Endothelial cell of umbilical vein (primary cell): ENCODE measurements around the gene TMEM184C. TPM values are rescaled to one million over a fixed set of nuclear protein-coding genes. Genes with fewer than 3 reads are reported as not detected.

Experiments
- BruUV-seq: library from RNA; stranded (reverse); fragments of 400-500 nt; replicated peaks from 2 replicates; lab custom pipeline; 2021; lab: Mats Ljungman, UMichigan
- CTCF ChIA-PET: fragments of 300-600, 350-600 bp; sonication (Branson Sonifier 250); formaldehyde crosslinking; loops from one replicate; lab custom pipeline; 2021; ENCODE audit warnings: antibody characterized with exemption, inconsistent platforms; lab: Charles Lee
- POLR2A ChIA-PET: fragments of 300-600, 350-600 bp; sonication (Branson Sonifier 250); formaldehyde crosslinking; loops from one replicate; lab custom pipeline; 2021; ENCODE audit warnings: antibody characterized with exemption, inconsistent platforms; lab: Charles Lee
- DNase-seq: peaks from one replicate; pipeline ENCODE4 v3.0.0-alpha.2; 2011; ENCODE audit warnings: low read depth, low spot score
- FAIRE-seq: peaks from 2 replicates; lab custom pipeline; 2011; peaks lifted over from hg19 to GRCh38; lab: Jason Lieb, UNC
- H2AFZ ChIP-seq: 2 replicates; pipeline ENCODE4 v1.6.0; 2012; ENCODE audit warnings: low read depth, low read length, control low read depth, inconsistent platforms
- H3K27ac ChIP-seq: 2 replicates; pipeline ENCODE4 v1.5.1; 2011; ENCODE audit warnings: low read depth, mild to moderate bottlenecking, control low read depth, low read length, moderate library complexity; ENCODE audit not compliant: insufficient read depth
- H3K27me3 ChIP-seq, 2 experiments: 2 replicates each; pipeline versions ENCODE4 v1.6.0 to v1.6.1; 2011; ENCODE audit warnings: low read length in 2 of 2, mixed read lengths in 1 of 2; ENCODE audit not compliant: control insufficient read depth in 2 of 2, insufficient read depth in 2 of 2
- H3K36me3 ChIP-seq, 2 experiments: 2 replicates in 1 of 2; 3 replicates in 1 of 2; pipeline ENCODE4 v1.5.1; 2011; ENCODE audit warnings: low read length in 2 of 2, mild to moderate bottlenecking in 1 of 2, moderate library complexity in 1 of 2; ENCODE audit not compliant: control insufficient read depth in 2 of 2, insufficient read depth in 2 of 2; ENCODE audit errors: extremely low read depth in 1 of 2
- H3K4me1 ChIP-seq: 3 replicates; pipeline ENCODE4 v1.5.1; 2011; ENCODE audit warnings: mild to moderate bottlenecking, low read length; ENCODE audit not compliant: control insufficient read depth, insufficient read depth; ENCODE audit errors: extremely low read depth
- H3K4me2 ChIP-seq: 2 replicates; pipeline ENCODE4 v1.6.1; 2011; ENCODE audit warnings: low read length, control low read depth, mixed read lengths; ENCODE audit not compliant: insufficient read depth
- H3K4me3 ChIP-seq, 3 experiments: fragments of 200-600 bp in 1 of 3; sonication (generic), shearing (Covaris generic) in 1 of 3; replicated peaks in 1 of 3; 2 replicates each; pipeline ENCODE4 v1.5.1; 2011 to 2016; ENCODE audit warnings: control low read depth in 3 of 3, low read length in 3 of 3, mild to moderate bottlenecking in 2 of 3, inconsistent platforms in 1 of 3, low read depth in 1 of 3, moderate library complexity in 1 of 3; ENCODE audit not compliant: insufficient read depth in 1 of 3
- H3K79me2 ChIP-seq: 2 replicates; pipeline ENCODE4 v1.6.0; 2012; ENCODE audit warnings: low read length, inconsistent platforms; ENCODE audit not compliant: control insufficient read depth, insufficient read depth
- H3K9ac ChIP-seq: replicated peaks from 2 replicates; pipeline ENCODE3; 2011; ENCODE audit warnings: low read length, control low read depth; ENCODE audit not compliant: insufficient read depth; ENCODE audit errors: extremely low read depth
- H3K9me1 ChIP-seq: replicated peaks from 3 replicates; pipeline ENCODE4 v1.6.0; 2011; ENCODE audit warnings: mild to moderate bottlenecking, low read length; ENCODE audit not compliant: control insufficient read depth, insufficient read depth; ENCODE audit errors: extremely low read depth
- H3K9me3 ChIP-seq: replicated peaks from 2 replicates; pipeline ENCODE4 v1.5.1; 2012; ENCODE audit warnings: low read length, inconsistent platforms; ENCODE audit not compliant: control insufficient read depth, insufficient read depth
- H4K20me1 ChIP-seq: replicated peaks from 2 replicates; pipeline ENCODE3; 2011; ENCODE audit warnings: mild to moderate bottlenecking, low read length; ENCODE audit not compliant: control insufficient read depth, insufficient read depth; ENCODE audit errors: extremely low read depth
- CTCF ChIP-seq, 2 donors: IDR thresholded peaks; 1 replicate in 1 of 2; 2 replicates in 1 of 2; pipeline ENCODE4 v1.5.1; 2011; ENCODE audit warnings: low read length in 2 of 2, mild to moderate bottlenecking in 2 of 2, moderate library complexity in 2 of 2, control low read depth in 1 of 2, inconsistent platforms in 1 of 2, low read depth in 1 of 2; ENCODE audit not compliant: insufficient read depth in 1 of 2; ENCODE audit errors: extremely low read depth in 1 of 2
- EZH2 ChIP-seq: IDR thresholded peaks from 2 replicates; pipeline ENCODE4 v1.6.1; 2012; ENCODE audit warnings: borderline replicate concordance, low read depth, mild to moderate bottlenecking, moderate library complexity, low read length, inconsistent platforms; ENCODE audit not compliant: severe bottlenecking
- FOS ChIP-seq: IDR thresholded peaks from 2 replicates; pipeline ENCODE4 v1.6.1; 2011; ENCODE audit warnings: mild to moderate bottlenecking, low read length, moderate library complexity, borderline replicate concordance; ENCODE audit not compliant: insufficient read depth
- JUN ChIP-seq: IDR thresholded peaks from 2 replicates; pipeline ENCODE4 v1.6.1; 2011; ENCODE audit warnings: borderline replicate concordance, low read depth; ENCODE audit not compliant: insufficient read length, insufficient read depth
- MAX ChIP-seq: IDR thresholded peaks from 2 replicates; pipeline ENCODE4 v1.6.1; 2011; ENCODE audit not compliant: insufficient read depth, insufficient read length
- POLR2A ChIP-seq: IDR thresholded peaks from 2 replicates; pipeline ENCODE4 v1.6.1; 2012; ENCODE audit warnings: low read depth, mild to moderate bottlenecking, control low read depth, low read length
- POLR2AphosphoS5 ChIP-seq: IDR thresholded peaks from 2 replicates; pipeline ENCODE4 v1.6.1; 2012; ENCODE audit warnings: low read depth, mild to moderate bottlenecking, control low read depth, low read length, moderate library complexity; ENCODE audit not compliant: insufficient read depth
- dilution Hi-C: fragments of 300-500 bp; cut with MboI; formaldehyde crosslinking; loops from one replicate; pipeline ENCODE4 v1.15.0; 2019; ENCODE audit warnings: low sequenced_read_pairs; ENCODE audit not compliant: extremely low pct_ligation_motif_present
- intact Hi-C: fragments of 100-400 bp; cut with micrococcal nuclease; formaldehyde crosslinking; loops from one replicate; pipeline ENCODE4 v1.10.0; 2022
- polyA plus RNA-seq, 4 experiments: library from polyadenylated mRNA; depleted of rRNA in 3 of 4; stranded (reverse) in 3 of 4; unstranded in 1 of 4; fragments of >200 nt; gene quantifications; 2 replicates each; pipeline versions ENCODE4 v1.2.1 to v1.2.3, GENCODE V29; 2011 to 2012; ENCODE audit warnings: missing spikeins in 1 of 4
- total RNA-seq: library from RNA; stranded (reverse); gene quantifications from 2 replicates; pipeline ENCODE4 v1.2.3, GENCODE V29; 2021

Gene TMEM184C
- total and polyA plus RNA-seq, 2 donors (not counting 3 experiments of a cell fraction or from before 2014, with no cell fraction given): 10.3 to 29.2 TPM

GRCh38 chr4:147628415-147628814, 11.2 kb downstream of the TMEM184C start:
- no peak overlapping the region for H2AFZ ChIP-seq
- H4K20me1 ChIP-seq: no peaks in the 10 kb centered on the region
- POLR2A ChIA-PET: no interaction called here
- DNase-seq (no peak), FAIRE-seq (no peak)
- no peak overlapping the region for H3K4me2 ChIP-seq
- no peaks in the 10 kb centered on the region for H3K4me1 ChIP-seq
- no peaks in the 10 kb centered on the region for H3K27me3 ChIP-seq
- CTCF ChIA-PET: interaction anchor here (0.8 to 6.8 kb wide), 3 partner anchors 8 to 238 kb away, joined by 3 to 65 read pairs (median 4); partner anchors contain the start of gene TMEM184C
- no peaks in the 10 kb centered on the region for H3K79me2 ChIP-seq
- no peaks in the 10 kb centered on the region for H3K9me1 ChIP-seq
- BruUV-seq: no TSS peak
- no peak overlapping the region for H3K4me3 ChIP-seq
- dilution Hi-C loops: no loop called here
- no peaks in the 10 kb centered on the region for H3K9me3 ChIP-seq
- intact Hi-C loops: no loop called here
- H3K36me3 ChIP-seq: peaks cover 19 to 30% of the 10 kb centered on the region in 2 experiments
- H3K27ac ChIP-seq: no peak overlapping the region
- no peak overlapping the region for H3K9ac ChIP-seq
- TF ChIP-seq POLR2A: no peak
- no peak for TF ChIP-seq JUN
- no peak for TF ChIP-seq MAX
- TF ChIP-seq EZH2: no peak
- TF ChIP-seq CTCF (IDR thresholded peaks at IDR 0.05; ENCODE audit: extremely low read depth in 1 of 2, insufficient read depth in 1 of 2, low read depth in 1 of 2, low read length in 2 of 2): no peak
- no peak for TF ChIP-seq POLR2AphosphoS5
- no peak for TF ChIP-seq FOS
